Measurements from ENCODE around the gene EIF3K. TPM values are rescaled to one million over a fixed set of nuclear protein-coding genes. Genes with fewer than 3 reads are reported as not detected.
A peak's percentile ranks its signal among the peaks of the same experiment; 100 is the strongest.

Gene EIF3K
- polyA plus RNA-seq, 4 donors, result 257 to 710 (median 626) TPM

DNA sequence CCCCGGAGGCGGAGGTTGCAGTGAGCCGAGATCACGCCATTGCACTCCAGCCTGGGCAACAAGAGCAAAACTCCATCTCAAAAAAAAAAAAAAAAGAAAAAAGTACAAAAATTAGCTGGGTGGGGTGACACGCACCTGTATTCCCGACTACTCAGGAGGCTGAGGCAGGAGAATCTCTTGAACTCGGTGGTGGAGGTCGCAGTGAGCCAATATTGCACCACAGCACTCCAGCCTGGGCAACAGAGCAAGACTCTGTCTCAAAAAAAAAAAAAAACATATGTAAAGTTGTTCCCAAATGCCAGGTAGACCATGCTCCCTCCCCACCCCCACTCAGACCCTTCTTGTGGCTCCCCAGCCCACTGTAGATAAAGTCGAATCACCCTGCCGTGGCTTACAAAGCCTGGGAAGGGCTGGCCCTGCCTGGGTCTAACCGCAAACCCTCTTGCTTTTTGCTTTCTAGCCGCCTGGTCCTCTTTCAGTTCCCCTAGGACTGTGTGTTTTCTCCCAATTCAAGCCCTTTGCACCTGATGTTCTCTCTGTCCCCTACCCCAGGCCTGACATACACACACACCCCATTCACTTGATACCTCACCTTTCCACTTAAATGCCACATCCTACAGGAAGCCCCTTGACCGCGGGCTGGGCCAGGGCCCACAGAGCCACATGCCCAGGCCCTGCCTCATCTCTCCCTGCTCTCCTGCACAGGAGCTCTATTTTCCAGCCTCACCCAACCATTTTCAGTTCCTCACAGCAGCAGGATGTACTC is 35.6 kb upstream of the EIF3K start:
- no peak for DNase-seq
- WGBS, 3 donors, result 86 to 89% (median 86%) methylated on average over 14 of the region's 14 CpGs

DNA sequence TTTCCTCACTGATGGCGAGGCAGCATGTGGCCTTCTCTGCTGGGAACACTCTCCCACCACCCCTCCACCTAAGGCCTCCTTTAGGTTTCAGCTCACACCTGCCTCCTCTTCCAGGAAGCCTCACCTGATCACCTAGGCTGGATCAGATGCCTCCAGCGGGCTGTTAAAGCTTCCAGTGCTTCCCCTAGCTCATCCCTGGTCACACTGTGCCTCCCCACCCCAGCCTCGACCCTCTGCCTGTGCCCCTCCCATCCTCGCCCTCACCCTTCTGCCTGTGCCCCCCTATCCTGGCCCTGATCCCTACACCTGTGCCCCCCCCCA is 35.0 kb upstream of the EIF3K start:
- Histone ChIP-seq H3K4me1 (ENCODE audit: control insufficient read depth in 3 of 3, insufficient read depth in 2 of 3, low read depth in 1 of 3, low read length in 2 of 3) (no peaks in the 10 kb centered on the region), H3K27me3 (ENCODE audit: control insufficient read depth in 3 of 3, insufficient read depth in 3 of 3, low read length in 3 of 3) (no peaks in the 10 kb centered on the region), H3K36me3 (ENCODE audit: control insufficient read depth in 3 of 3, insufficient read depth in 2 of 3, low read depth in 1 of 3, low read length in 3 of 3) (peaks cover 0 to 2% (median 0%) of the 10 kb centered on the region in 3 donors), H3K9me3 (ENCODE audit: control insufficient read depth in 2 of 2, insufficient read depth in 1 of 2, low read depth in 1 of 2, low read length in 1 of 2) (no peaks in the 10 kb centered on the region), H3K4me3 (ENCODE audit: low read depth in 1 of 3, low read length in 3 of 3) (no peak overlapping the region), H3K27ac (ENCODE audit: low read depth in 1 of 3, low read length in 2 of 3) (no peak overlapping the region)
- FAIRE-seq, result no peak
- DNase-seq, result no peak
- 67 to 80% (median 68%) methylated on average over 4 of the region's 4 CpGs for WGBS, 3 donors

More for the DNA sequence above, 35.6 kb upstream of the EIF3K start:
- peaks cover 0 to 2% (median 0%) of the 10 kb centered on the region in 3 donors for H3K36me3 ChIP-seq (ENCODE audit: control insufficient read depth in 3 of 3, insufficient read depth in 2 of 3, low read depth in 1 of 3, low read length in 3 of 3)
- H3K4me3 ChIP-seq (ENCODE audit: low read depth in 1 of 3, low read length in 3 of 3), result no peak overlapping the region
- H3K27me3 ChIP-seq (ENCODE audit: control insufficient read depth in 3 of 3, insufficient read depth in 3 of 3, low read length in 3 of 3), result no peaks in the 10 kb centered on the region
- no peaks in the 10 kb centered on the region for H3K9me3 ChIP-seq (ENCODE audit: control insufficient read depth in 2 of 2, insufficient read depth in 1 of 2, low read depth in 1 of 2, low read length in 1 of 2)
- no peak overlapping the region for H3K27ac ChIP-seq (ENCODE audit: low read depth in 1 of 3, low read length in 2 of 3)
- H3K4me1 ChIP-seq (ENCODE audit: control insufficient read depth in 3 of 3, insufficient read depth in 2 of 3, low read depth in 1 of 3, low read length in 2 of 3), result no peaks in the 10 kb centered on the region
- no peak for FAIRE-seq

DNA sequence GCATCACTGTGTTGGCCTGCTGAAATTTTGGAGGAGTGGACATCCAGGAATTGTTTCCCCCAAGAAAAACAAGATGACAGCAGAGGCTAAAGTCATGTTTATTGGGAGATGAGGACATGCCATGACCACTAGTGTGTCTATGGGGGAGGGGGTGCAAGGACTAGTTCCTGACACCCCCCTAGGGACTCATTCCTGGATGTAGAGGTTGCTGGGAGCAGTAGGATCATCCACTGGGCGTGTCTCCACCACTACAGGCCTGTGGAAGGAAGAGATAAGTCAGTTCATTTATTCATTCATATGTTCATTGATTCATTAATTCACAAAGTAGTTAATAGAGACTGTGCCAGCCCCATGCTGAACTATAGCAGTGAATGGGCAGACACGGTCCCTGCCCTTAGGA is 31.4 kb upstream of the EIF3K start:
- H3K27me3 ChIP-seq (ENCODE audit: control insufficient read depth in 3 of 3, insufficient read depth in 3 of 3, low read length in 3 of 3), result no peaks in the 10 kb centered on the region
- no peak for DNase-seq
- no peak for FAIRE-seq
- no peak overlapping the region for H3K4me3 ChIP-seq (ENCODE audit: low read depth in 1 of 3, low read length in 3 of 3)
- H3K4me1 ChIP-seq (ENCODE audit: control insufficient read depth in 3 of 3, insufficient read depth in 2 of 3, low read depth in 1 of 3, low read length in 2 of 3), result no peaks in the 10 kb centered on the region
- H3K9me3 ChIP-seq (ENCODE audit: control insufficient read depth in 2 of 2, insufficient read depth in 1 of 2, low read depth in 1 of 2, low read length in 1 of 2), result no peaks in the 10 kb centered on the region
- no peak overlapping the region for H3K27ac ChIP-seq (ENCODE audit: low read depth in 1 of 3, low read length in 2 of 3)
- WGBS, 3 donors, result 83 to 98% (median 88%) methylated on average over 2 of the region's 2 CpGs
- H3K36me3 ChIP-seq (ENCODE audit: control insufficient read depth in 3 of 3, insufficient read depth in 2 of 3, low read depth in 1 of 3, low read length in 3 of 3), result peaks cover 0 to 2% (median 0%) of the 10 kb centered on the region in 3 donors

DNA sequence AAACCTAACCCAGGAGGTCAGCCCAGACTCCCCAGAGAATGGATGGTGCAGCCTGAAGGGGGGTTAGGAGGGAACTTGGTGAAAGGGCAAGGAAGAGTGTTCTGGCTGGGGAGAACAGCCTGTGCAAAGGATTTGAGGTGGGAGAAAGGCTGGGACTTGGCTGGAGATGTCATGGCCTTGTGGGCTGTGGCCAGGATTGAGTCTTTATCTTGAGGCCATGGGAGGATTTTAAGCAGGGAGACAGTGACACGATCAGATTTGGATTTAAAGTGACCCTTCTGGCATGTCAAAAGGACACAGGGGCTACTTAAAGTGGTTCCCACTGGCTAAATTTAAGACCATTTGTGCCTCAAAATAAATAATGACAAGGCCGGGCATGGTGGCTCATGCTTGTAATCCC is 30.9 kb upstream of the EIF3K start:
- FAIRE-seq, result no peak
- H3K4me3 ChIP-seq (ENCODE audit: low read depth in 1 of 3, low read length in 3 of 3), result no peak overlapping the region
- no peaks in the 10 kb centered on the region for H3K27me3 ChIP-seq (ENCODE audit: control insufficient read depth in 3 of 3, insufficient read depth in 3 of 3, low read length in 3 of 3)
- H3K36me3 ChIP-seq (ENCODE audit: control insufficient read depth in 3 of 3, insufficient read depth in 2 of 3, low read depth in 1 of 3, low read length in 3 of 3), result peaks cover 0 to 2% (median 0%) of the 10 kb centered on the region in 3 donors
- H3K9me3 ChIP-seq (ENCODE audit: control insufficient read depth in 2 of 2, insufficient read depth in 1 of 2, low read depth in 1 of 2, low read length in 1 of 2), result no peaks in the 10 kb centered on the region
- H3K27ac ChIP-seq (ENCODE audit: low read depth in 1 of 3, low read length in 2 of 3), result no peak overlapping the region
- DNase-seq, result no peak
- WGBS, 3 donors, result 81 to 90% (median 84%) methylated on average over 2 of the region's 2 CpGs
- H3K4me1 ChIP-seq (ENCODE audit: control insufficient read depth in 3 of 3, insufficient read depth in 2 of 3, low read depth in 1 of 3, low read length in 2 of 3), result no peaks in the 10 kb centered on the region

DNA sequence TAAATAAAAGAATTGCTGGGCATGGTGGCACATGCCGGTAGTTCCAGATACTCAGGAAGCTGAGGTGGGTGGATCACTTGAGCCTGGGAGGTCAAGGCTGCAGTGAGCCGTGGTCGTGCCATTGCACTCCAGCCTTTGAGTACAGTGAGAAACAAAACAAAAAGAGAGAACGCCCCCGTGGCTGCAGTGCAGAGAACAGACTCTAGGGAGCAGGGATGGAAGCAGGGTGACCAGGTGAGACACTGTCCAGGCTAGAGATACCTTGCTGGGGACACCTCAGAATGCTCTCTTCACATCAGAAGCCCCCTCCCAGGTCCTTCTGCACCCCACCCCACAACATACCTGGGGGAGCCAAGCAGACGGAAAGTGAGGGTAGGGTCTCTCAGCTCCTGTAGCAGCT is 26.0 kb upstream of the EIF3K start:
- 51 to 77% (median 70%) methylated on average over 6 of the region's 6 CpGs for WGBS, 3 donors
- Histone ChIP-seq H3K9me3 (ENCODE audit: control insufficient read depth in 2 of 2, insufficient read depth in 1 of 2, low read depth in 1 of 2, low read length in 1 of 2) (no peaks in the 10 kb centered on the region), H3K36me3 (ENCODE audit: control insufficient read depth in 3 of 3, insufficient read depth in 2 of 3, low read depth in 1 of 3, low read length in 3 of 3) (no peaks in the 10 kb centered on the region), H3K27ac (ENCODE audit: low read depth in 1 of 3, low read length in 2 of 3) (no peak overlapping the region), H3K4me1 (ENCODE audit: control insufficient read depth in 3 of 3, insufficient read depth in 2 of 3, low read depth in 1 of 3, low read length in 2 of 3) (no peaks in the 10 kb centered on the region), H3K27me3 (ENCODE audit: control insufficient read depth in 3 of 3, insufficient read depth in 3 of 3, low read length in 3 of 3) (no peaks in the 10 kb centered on the region), H3K4me3 (ENCODE audit: low read depth in 1 of 3, low read length in 3 of 3) (no peak overlapping the region)
- no peak for FAIRE-seq
- DNase-seq, result no peak

DNA sequence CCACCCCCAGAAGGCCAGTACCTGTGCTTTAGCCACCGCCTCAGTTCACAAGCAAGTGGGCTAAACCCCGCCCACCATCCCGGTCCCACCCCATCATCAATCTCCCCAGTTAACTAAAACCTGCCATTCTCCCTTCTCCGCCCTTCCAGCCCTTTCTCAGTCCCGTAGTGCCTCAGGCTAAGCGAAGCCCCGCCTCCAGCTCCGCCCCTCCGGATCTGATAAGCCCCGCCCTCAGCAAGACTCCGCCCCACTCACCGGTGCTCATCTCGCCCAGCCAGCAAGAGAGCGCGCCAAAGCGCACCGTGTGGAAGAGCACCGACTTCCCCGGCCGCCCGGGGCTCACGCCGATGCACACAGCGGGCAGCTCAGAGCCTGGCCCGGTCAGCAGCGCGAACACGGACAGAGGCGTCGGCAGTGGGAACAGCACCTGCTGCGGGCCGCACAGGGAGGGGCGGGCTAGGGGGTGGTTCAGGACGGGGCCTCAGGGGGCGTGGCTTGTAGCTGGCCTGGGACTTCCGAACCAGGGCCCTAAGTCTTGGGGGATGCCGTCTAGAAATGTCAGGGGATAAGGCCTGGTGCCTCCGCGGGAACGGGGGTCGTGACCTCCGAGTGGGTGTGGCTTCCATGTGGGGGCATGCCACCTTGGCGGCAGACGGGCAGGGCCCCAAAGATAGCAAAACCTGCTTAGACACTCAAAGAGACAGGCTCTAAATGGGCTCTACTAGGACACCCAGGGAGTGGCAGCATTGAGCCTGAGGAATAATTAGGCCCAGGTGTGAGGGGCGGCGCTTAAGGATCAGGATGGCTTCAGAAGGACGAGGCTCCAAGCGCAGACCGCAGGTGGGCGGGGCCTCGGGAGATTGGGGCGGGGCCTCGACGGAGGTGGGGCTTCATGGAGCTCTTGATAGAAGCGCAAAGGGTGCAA is 22.7 kb upstream of the EIF3K start:
- Histone ChIP-seq H3K27me3 (ENCODE audit: control insufficient read depth in 3 of 3, insufficient read depth in 3 of 3, low read length in 3 of 3) (no peaks in the 10 kb centered on the region), H3K36me3 (ENCODE audit: control insufficient read depth in 3 of 3, insufficient read depth in 2 of 3, low read depth in 1 of 3, low read length in 3 of 3) (no peaks in the 10 kb centered on the region), H3K9me3 (ENCODE audit: control insufficient read depth in 2 of 2, insufficient read depth in 1 of 2, low read depth in 1 of 2, low read length in 1 of 2) (no peaks in the 10 kb centered on the region), H3K27ac (ENCODE audit: low read depth in 1 of 3, low read length in 2 of 3) (no peak overlapping the region), H3K4me1 (ENCODE audit: control insufficient read depth in 3 of 3, insufficient read depth in 2 of 3, low read depth in 1 of 3, low read length in 2 of 3) (no peaks in the 10 kb centered on the region), H3K4me3 (ENCODE audit: low read depth in 1 of 3, low read length in 3 of 3) (no peak overlapping the region)
- WGBS, 3 donors, result 14 to 37% (median 33%) methylated on average over 45 to 55 of the region's 55 CpGs
- no peak for FAIRE-seq
- peak; percentile 50 to 76 for DNase-seq

DNA sequence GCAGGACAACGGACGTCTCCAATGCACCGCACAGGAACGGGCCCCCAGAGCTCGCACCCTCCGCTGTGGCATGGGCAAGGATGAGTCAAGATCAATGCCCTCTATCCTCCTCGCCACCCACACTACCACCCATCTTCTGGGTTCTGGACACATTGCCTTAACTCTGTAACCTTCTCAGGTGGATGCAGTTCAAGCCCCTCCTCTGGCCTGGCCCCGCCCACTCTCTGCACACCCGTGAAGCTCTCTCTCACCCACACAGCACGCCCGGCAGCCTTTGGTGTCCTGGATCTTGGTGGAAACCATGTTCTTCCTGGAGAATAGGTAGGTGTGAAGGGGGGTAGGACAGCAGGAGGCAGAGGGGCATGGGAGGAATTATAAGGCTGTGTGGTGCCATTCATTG is 21.9 kb upstream of the EIF3K start:
- H3K36me3 ChIP-seq (ENCODE audit: control insufficient read depth in 3 of 3, insufficient read depth in 2 of 3, low read depth in 1 of 3, low read length in 3 of 3), result no peaks in the 10 kb centered on the region
- no peak for FAIRE-seq
- 78 to 86% (median 80%) methylated on average over 11 of the region's 11 CpGs for WGBS, 3 donors
- H3K9me3 ChIP-seq (ENCODE audit: control insufficient read depth in 2 of 2, insufficient read depth in 1 of 2, low read depth in 1 of 2, low read length in 1 of 2), result no peaks in the 10 kb centered on the region
- H3K4me1 ChIP-seq (ENCODE audit: control insufficient read depth in 3 of 3, insufficient read depth in 2 of 3, low read depth in 1 of 3, low read length in 2 of 3), result no peaks in the 10 kb centered on the region
- no peaks in the 10 kb centered on the region for H3K27me3 ChIP-seq (ENCODE audit: control insufficient read depth in 3 of 3, insufficient read depth in 3 of 3, low read length in 3 of 3)
- no peak overlapping the region for H3K4me3 ChIP-seq (ENCODE audit: low read depth in 1 of 3, low read length in 3 of 3)
- H3K27ac ChIP-seq (ENCODE audit: low read depth in 1 of 3, low read length in 2 of 3), result no peak overlapping the region
- no peak for DNase-seq

DNA sequence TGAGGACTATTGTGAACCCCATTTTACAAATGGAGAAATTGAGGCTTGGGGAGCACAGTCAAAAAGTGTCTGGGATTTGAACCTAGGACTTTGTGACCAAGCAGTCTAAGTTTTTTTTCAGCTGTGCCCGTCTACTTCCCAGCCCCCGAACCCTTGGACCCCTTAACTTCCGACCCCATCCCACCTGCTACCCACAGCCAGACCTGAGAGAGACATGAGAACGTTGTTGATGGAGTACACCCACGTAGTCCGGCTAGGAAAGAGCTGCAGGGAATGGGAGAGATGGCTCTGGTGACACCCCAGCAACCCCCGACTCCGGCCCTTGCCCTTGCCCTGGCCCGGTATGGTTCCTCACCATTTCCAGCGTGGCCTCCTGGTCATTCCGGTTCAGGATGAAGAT is 19.3 kb upstream of the EIF3K start:
- Histone ChIP-seq H3K36me3 (ENCODE audit: control insufficient read depth in 3 of 3, insufficient read depth in 2 of 3, low read depth in 1 of 3, low read length in 3 of 3) (no peaks in the 10 kb centered on the region), H3K27ac (ENCODE audit: low read depth in 1 of 3, low read length in 2 of 3) (no peak overlapping the region), H3K4me1 (ENCODE audit: control insufficient read depth in 3 of 3, insufficient read depth in 2 of 3, low read depth in 1 of 3, low read length in 2 of 3) (no peaks in the 10 kb centered on the region), H3K9me3 (ENCODE audit: control insufficient read depth in 2 of 2, insufficient read depth in 1 of 2, low read depth in 1 of 2, low read length in 1 of 2) (no peaks in the 10 kb centered on the region), H3K27me3 (ENCODE audit: control insufficient read depth in 3 of 3, insufficient read depth in 3 of 3, low read length in 3 of 3) (no peaks in the 10 kb centered on the region), H3K4me3 (ENCODE audit: low read depth in 1 of 3, low read length in 3 of 3) (no peak overlapping the region)
- WGBS, 3 donors, result 77 to 90% (median 90%) methylated on average over 11 of the region's 11 CpGs
- DNase-seq, result no peak
- no peak for FAIRE-seq
